ENCODE data around the gene FHOD1.

Gene FHOD1

DNA sequence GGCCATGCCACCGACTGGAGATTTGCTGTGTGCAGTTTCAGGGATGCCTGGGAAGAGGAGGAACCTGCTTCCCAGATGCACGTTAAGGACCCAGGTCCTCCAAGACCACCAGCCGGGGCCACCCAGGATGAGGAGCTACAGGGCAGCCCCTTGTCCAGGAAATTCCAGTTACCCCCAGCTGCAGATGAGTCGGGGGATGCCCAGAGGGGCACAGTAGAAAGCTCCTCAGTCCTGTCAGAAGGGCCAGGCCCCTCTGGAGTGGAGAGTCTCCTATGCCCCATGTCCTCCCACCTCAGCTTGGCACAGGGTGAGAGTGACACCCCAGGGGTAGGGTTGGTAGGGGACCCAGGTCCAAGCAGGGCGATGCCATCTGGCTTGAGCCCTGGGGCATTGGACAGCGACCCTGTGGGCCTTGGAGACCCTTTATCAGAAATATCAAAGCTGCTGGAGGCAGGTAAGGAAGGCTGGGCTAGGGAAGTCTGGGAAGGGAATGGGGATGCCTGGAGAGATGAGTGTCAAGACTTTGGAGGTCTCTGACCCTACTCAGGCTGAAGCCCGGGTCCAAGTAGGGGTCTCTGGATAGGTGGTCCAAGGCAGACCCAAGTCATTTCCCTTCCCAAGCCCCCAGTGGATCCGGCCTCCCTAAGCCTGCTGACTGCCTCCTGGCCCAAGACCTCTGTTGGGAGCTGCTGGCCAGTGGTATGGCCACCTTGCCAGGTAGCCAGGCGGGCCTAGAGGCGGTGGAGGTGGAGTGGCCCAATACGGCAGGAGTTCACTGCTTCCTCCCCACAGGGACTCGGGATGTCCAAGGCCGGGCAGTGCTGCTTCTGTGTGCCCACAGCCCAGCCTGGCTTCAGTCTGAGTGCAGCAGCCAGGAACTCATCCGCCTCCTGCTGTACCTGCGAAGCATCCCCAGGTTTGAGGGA, 33.1 kb upstream of the FHOD1 start:
- Histone ChIP-seq H3K9ac (ENCODE audit: low read length) (no peak overlapping the region), H3K27ac (ENCODE audit: low read depth, low read length, poor library complexity, severe bottlenecking) (no peak overlapping the region), H3K79me2 (ENCODE audit: insufficient read depth, low read length) (no peaks in the 10 kb centered on the region), H3K9me2 (ENCODE audit: low read depth, low read length) (no peaks in the 10 kb centered on the region), H3K4me2 (ENCODE audit: low read length) (no peak overlapping the region), H2AFZ (ENCODE audit: low read length) (no peak overlapping the region), H3K4me3 (ENCODE audit: low read depth, low read length, poor library complexity, severe bottlenecking) (no peak overlapping the region), H3K27me3 (ENCODE audit: insufficient read depth, low read length) (no peaks in the 10 kb centered on the region), H3K4me1 (ENCODE audit: insufficient read depth, low read length, severe bottlenecking) (peaks cover 9% of the 10 kb centered on the region), H3K9me3 (ENCODE audit: low read length) (no peaks in the 10 kb centered on the region), H3K36me3 (ENCODE audit: insufficient read depth, low read length) (peaks cover 9% of the 10 kb centered on the region), H3F3A (ENCODE audit: insufficient read depth, low read length) (no peaks in the 10 kb centered on the region), H4K20me1 (ENCODE audit: insufficient read depth, low read length) (no peaks in the 10 kb centered on the region)
- TF ChIP-seq, protein P1, sequence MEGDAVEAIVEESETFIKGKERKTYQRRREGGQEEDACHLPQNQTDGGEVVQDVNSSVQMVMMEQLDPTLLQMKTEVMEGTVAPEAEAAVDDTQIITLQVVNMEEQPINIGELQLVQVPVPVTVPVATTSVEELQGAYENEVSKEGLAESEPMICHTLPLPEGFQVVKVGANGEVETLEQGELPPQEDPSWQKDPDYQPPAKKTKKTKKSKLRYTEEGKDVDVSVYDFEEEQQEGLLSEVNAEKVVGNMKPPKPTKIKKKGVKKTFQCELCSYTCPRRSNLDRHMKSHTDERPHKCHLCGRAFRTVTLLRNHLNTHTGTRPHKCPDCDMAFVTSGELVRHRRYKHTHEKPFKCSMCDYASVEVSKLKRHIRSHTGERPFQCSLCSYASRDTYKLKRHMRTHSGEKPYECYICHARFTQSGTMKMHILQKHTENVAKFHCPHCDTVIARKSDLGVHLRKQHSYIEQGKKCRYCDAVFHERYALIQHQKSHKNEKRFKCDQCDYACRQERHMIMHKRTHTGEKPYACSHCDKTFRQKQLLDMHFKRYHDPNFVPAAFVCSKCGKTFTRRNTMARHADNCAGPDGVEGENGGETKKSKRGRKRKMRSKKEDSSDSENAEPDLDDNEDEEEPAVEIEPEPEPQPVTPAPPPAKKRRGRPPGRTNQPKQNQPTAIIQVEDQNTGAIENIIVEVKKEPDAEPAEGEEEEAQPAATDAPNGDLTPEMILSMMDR (IDR thresholded peaks at IDR 0.05; ENCODE audit: low read length): no peak
- no peak for TF ChIP-seq EZH2 (IDR thresholded peaks at IDR 0.05; ENCODE audit: borderline replicate concordance, low read length)

DNA sequence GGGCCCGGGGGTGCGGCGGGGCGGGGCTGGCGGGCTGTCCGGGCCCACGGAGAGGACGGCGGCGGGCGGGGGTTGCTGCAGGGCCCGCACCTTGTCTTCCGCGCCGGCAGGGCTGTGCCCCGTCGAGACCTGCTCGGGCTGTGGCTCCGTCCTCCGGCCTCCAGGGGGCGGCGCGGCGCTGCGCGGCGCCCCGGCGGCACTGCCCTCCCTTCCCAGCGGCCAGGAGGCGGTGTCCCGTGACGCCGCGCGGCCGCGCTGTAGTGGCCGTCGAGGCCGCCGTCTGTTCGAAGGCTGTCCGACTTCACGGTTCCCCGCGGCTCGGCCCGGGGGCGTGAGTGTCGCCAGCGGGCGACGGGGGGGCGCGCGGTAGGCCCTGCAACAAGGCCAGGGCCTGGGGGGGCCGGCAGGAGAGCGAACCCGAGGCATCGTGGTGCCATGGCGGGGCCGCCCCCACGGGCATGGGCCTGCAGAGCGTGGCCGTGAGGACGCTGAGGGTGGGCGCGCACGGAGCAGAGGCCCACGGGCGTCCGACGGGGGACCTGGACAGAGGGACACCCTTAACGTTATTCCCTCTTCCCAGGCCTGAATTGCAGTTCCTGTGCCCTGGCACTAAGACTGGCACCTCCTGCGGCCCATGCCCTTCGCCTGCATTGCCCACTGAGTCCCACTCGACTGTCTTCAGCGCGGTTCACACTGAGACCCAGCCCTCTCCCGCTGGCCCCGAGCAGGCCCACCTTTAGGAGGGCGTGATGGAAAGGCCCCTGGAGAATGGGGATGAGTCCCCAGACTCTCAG, 32.2 kb upstream of the FHOD1 start, which contains the start of gene PLEKHG4:
Gene PLEKHG4, plus strand, starts transcription at position 237 of the 794 bp plus-strand sequence. Its CDS starts 513 bp downstream, at position 750.
- Histone ChIP-seq H3K79me2 (ENCODE audit: insufficient read depth, low read length) (no peaks in the 10 kb centered on the region), H3K9me2 (ENCODE audit: low read depth, low read length) (no peaks in the 10 kb centered on the region), H3K9me3 (ENCODE audit: low read length) (no peaks in the 10 kb centered on the region), H3K9ac (ENCODE audit: low read length) (peak within 1 kb of the TSS; percentile 74), H2AFZ (ENCODE audit: low read length) (peak within 1 kb of the TSS; percentile 35; the same call in 1 of the 2 replicates), H3K27ac (ENCODE audit: low read depth, low read length, poor library complexity, severe bottlenecking) (no peak within 1 kb of the TSS), H3K4me2 (ENCODE audit: low read length) (peak within 1 kb of the TSS; percentile 72), H3K36me3 (ENCODE audit: insufficient read depth, low read length) (peaks cover 9% of the 10 kb centered on the region), H3K4me1 (ENCODE audit: insufficient read depth, low read length, severe bottlenecking) (peaks cover 9% of the 10 kb centered on the region), H4K20me1 (ENCODE audit: insufficient read depth, low read length) (no peaks in the 10 kb centered on the region), H3K4me3 (ENCODE audit: low read depth, low read length, poor library complexity, severe bottlenecking) (peak within 1 kb of the TSS; percentile 78), H3F3A (ENCODE audit: insufficient read depth, low read length) (no peaks in the 10 kb centered on the region), H3K27me3 (ENCODE audit: insufficient read depth, low read length) (no peaks in the 10 kb centered on the region)
- no peak for TF ChIP-seq EZH2 (IDR thresholded peaks at IDR 0.05; ENCODE audit: borderline replicate concordance, low read length)
- TF ChIP-seq, protein P1 (IDR thresholded peaks at IDR 0.05; ENCODE audit: low read length): peak; percentile 69

DNA sequence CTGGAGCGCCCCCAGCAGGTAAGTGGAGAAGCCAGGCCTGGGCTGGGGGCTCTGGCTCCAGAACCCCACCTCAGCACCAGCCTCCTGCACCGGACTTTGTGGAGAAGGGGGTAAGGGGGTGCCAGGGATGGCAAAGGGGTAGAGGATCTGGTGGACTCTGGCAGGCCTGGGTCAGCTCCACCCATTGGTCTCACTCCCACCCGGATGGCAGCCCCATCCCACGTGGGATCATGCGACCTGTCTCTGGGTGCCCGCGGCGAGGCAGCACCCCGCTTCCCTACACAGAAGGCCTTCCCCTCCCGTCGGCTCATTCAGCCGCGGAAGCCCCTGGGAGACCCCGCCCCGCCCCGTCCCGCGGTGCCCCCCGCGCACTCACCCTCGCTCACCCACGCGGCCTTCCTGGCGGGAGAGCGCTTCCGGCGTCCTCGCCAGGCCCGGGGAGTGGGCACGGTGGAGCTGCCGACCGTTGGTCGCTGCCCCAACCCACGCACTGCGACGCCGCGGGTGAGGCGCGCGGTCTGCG, 31.6 kb upstream of the FHOD1 start:
- Histone ChIP-seq H3K36me3 (ENCODE audit: insufficient read depth, low read length) (peaks cover 9% of the 10 kb centered on the region), H3K79me2 (ENCODE audit: insufficient read depth, low read length) (no peaks in the 10 kb centered on the region), H3K4me3 (ENCODE audit: low read depth, low read length, poor library complexity, severe bottlenecking) (peak overlapping the region; percentile 78), H3F3A (ENCODE audit: insufficient read depth, low read length) (no peaks in the 10 kb centered on the region), H2AFZ (ENCODE audit: low read length) (peak overlapping the region; percentile 35; the same call in 1 of the 2 replicates), H3K27me3 (ENCODE audit: insufficient read depth, low read length) (no peaks in the 10 kb centered on the region), H4K20me1 (ENCODE audit: insufficient read depth, low read length) (no peaks in the 10 kb centered on the region), H3K4me2 (ENCODE audit: low read length) (peak overlapping the region; percentile 72), H3K4me1 (ENCODE audit: insufficient read depth, low read length, severe bottlenecking) (peaks cover 9% of the 10 kb centered on the region), H3K9me2 (ENCODE audit: low read depth, low read length) (no peaks in the 10 kb centered on the region), H3K9me3 (ENCODE audit: low read length) (no peaks in the 10 kb centered on the region), H3K27ac (ENCODE audit: low read depth, low read length, poor library complexity, severe bottlenecking) (no peak overlapping the region), H3K9ac (ENCODE audit: low read length) (peak overlapping the region; percentile 74)
- TF ChIP-seq, protein P1 (IDR thresholded peaks at IDR 0.05; ENCODE audit: low read length): peak; percentile 80
- TF ChIP-seq EZH2 (IDR thresholded peaks at IDR 0.05; ENCODE audit: borderline replicate concordance, low read length): no peak
